ENCODE results near the gene PEA15.

PEA15 gene

GRCh38 chr1:160186246-160186645 is 18.9 kb upstream of the PEA15 start:
- DNase-seq, result no peak

GRCh38 chr1:160186729-160187128 is 18.5 kb upstream of the PEA15 start:
- DNase-seq, result no peak

- no peak for DNase-seq
Measured at GRCh38 chr1:160187407-160187806, 17.8 kb upstream of the PEA15 start.

GRCh38 chr1:160188341-160188740 is 16.8 kb upstream of the PEA15 start:
- no peak for DNase-seq

- no peak for DNase-seq
Measured at GRCh38 chr1:160189649-160190625, 15.2 kb upstream of the PEA15 start, which contains the start of gene CASQ1. Gene CASQ1, plus strand, starts transcription at chr1:160190575. Its CDS starts 177 bp downstream, at chr1:160190752.

- no peak for DNase-seq
Measured at GRCh38 chr1:160191756-160192155, 13.4 kb upstream of the PEA15 start.

GRCh38 chr1:160192234-160192633 is 12.9 kb upstream of the PEA15 start:
- DNase-seq, result no peak

GRCh38 chr1:160193091-160193819 is 11.9 kb upstream of the PEA15 start:
- peak; percentile 87 for DNase-seq

GRCh38 chr1:160193832-160194736 is 11.1 kb upstream of the PEA15 start:
- no peak for DNase-seq

GRCh38 chr1:160194737-160195059 is 10.5 kb upstream of the PEA15 start:
- no peak for DNase-seq

GRCh38 chr1:160196143-160196542 is 9.0 kb upstream of the PEA15 start:
- no peak for DNase-seq

- no peak for DNase-seq
Measured at GRCh38 chr1:160197231-160197630, 8.0 kb upstream of the PEA15 start.

GRCh38 chr1:160200786-160201185 is 4.4 kb upstream of the PEA15 start:
- no peak for DNase-seq

GRCh38 chr1:160204526-160205241 is 500 bp upstream of the PEA15 start:
- DNase-seq, result no peak

- DNase-seq, result peak; percentile 37
Measured at GRCh38 chr1:160206036-160206389, 829 bp downstream of the PEA15 start.

GRCh38 chr1:160206421-160207117 is 1.4 kb downstream of the PEA15 start:
- no peak for DNase-seq

GRCh38 chr1:160207118-160207650 is 2.0 kb downstream of the PEA15 start:
- no peak for DNase-seq

- DNase-seq, result no peak
Measured at GRCh38 chr1:160207771-160208556, 2.8 kb downstream of the PEA15 start.

- DNase-seq, result no peak
Measured at GRCh38 chr1:160208557-160209320, 3.6 kb downstream of the PEA15 start.
